GM21717 (cell line): Measurements from ENCODE around the gene EXOG.

ENCODE experiments used
- ATAC-seq: cut with Tn5 transposase; IDR thresholded peaks from one replicate; pipeline ENCODE4 v1.9.1; 2021; ENCODE audit warnings: mild to moderate bottlenecking, moderate library complexity; ENCODE audit not compliant: unreplicated experiment

EXOG gene

DNA sequence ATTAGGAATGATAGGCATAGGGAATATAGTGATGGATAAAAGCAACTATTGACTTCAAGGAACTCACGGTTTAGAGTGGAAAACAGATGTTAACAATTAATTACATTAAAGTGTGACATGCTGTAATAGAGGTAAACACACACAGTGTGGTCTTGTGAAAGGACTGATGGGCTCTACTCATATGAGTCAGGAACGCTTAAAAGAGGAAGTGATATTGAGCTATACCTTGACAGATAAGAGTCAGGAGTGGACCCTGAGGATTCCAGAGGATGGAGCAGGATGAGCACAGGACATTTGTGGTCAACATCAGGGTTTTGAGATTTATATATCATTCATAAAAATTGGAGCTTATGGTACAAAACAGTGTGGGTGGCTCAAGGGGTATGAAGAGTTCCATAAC, 11.0 kb downstream of the EXOG start:
- ATAC-seq: peak; percentile 91

DNA sequence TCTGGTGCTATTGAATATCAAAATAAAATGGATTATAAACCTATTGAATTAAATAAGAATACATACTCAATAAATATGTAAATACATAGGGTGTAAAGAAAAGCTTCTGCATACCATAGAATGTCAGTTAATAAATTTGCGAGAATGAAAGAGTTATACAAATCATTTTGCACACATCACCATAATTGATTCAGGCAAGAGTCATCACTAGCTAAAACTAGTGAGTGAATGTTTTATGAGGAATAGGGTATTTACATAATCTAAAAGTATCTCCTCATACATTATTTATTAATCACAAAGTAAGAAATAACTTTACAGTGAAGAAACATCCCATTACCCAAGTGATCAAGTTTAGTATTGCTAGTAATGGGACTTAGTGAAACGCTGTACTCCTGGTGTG, 13.6 kb downstream of the EXOG start:
- no peak for ATAC-seq

DNA sequence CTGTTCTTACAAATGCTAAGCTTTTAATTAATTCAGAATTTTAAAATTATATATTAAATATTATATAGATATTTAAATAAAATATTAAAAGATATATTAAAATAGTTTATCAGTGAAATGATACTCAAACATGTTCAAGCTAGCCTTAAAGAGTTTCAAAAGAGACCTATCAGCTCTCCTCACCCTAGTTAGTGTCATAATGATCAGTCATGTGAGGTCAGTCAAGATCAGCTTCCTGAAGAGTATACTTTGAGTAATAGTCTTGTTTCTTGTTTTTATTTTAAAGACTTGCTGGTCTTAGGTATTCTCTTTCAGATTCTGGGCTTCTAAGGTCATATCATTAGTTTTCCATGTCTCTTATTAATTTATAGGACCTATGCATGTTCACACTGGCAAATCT, 14.5 kb downstream of the EXOG start:
- ATAC-seq: no peak

DNA sequence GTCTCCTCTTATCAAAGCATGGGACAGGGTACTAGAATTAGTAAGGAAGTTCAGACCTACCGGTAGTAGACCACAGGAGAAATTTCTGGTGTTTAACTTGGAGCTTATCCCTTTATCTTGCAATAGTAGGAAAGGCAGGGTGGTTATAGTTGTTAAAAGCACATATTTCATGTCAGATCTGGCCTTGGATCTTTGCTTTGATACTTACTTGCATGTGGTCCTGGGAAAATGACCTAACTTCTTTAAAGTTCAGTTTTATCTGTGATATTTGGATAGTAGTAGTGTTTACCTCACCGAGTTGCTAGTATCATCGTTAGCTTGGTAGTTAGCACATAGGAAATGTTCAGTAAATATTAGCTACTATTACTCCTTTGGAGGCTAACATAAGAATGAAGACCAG, 15.4 kb downstream of the EXOG start:
- no peak for ATAC-seq

DNA sequence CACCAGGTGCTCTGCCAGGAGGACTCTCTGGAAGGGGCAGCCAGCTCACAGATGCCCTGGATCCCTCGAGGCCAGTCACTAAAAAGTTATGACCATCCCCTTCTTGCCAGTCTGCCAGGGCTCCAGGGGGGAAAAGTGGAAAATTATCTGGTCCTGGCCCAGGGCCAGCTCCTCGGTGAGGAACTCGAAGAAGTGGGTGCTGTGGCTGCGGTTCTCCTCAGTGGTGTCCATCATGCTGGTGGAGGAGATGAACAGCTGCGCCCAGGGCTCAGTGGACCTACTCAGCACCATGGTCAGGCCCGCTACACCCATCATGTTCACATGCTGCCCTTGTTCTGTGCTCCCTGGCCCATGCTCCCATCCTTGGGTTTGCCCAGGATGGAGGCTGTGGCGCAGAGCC, 19.2 kb downstream of the EXOG start:
- ATAC-seq: no peak

DNA sequence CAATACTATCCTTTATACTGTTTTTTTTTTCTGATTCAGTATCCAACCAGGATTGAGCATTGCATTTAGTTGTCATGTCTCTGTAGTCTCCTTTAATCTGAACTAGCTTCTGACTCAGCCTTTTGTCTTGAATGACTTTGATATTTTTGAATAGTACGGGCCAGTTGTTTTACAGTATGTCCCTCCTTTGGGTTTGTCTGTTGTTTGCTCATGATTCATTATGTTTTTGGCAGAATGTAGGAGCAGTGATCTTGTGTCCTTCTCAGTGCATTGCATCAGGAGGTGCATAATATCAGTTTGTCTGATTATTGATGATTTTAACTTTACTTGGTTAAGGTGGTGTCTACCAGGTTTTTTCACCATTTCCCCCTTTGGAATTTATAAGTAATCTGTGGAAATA, 20.5 kb downstream of the EXOG start:
- ATAC-seq: no peak

DNA sequence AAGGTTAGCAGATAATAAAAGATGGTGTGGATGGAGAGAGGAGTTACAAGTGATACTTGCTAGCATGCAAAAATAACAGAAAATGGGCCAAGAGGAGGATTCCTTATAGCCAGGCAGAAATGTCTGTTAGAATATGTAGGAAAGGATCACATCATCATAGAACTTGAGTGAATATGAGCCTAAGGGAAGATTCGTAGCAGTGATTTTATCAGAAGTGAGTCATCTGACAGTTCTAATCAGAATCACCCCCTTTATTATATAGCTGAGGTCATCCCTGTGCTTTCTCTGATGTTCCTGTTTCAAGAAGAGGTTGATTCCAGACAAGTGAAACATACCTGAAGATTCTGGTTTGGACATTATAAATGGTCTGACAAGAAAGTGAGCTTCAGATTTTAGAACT, 22.9 kb downstream of the EXOG start:
- ATAC-seq: no peak

DNA sequence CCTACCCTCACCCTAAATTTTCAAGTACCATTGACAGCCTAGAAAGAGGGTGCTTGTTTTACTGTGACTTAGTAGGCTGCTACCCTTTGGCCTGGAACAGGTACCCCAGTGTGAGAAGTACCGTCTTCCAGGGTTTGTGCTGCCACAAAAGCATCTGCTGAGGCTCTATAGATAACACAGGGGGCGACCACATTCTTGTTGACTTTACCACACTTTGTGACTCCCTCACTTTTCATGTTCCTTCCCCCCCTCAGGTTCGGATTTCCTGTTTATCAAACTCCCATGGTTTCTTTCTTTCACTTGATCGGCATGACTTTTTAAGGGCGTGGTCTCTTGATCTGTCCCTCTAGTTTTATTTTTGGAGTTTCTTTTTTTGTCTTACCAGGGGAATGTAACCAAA, 23.5 kb downstream of the EXOG start:
- no peak for ATAC-seq

DNA sequence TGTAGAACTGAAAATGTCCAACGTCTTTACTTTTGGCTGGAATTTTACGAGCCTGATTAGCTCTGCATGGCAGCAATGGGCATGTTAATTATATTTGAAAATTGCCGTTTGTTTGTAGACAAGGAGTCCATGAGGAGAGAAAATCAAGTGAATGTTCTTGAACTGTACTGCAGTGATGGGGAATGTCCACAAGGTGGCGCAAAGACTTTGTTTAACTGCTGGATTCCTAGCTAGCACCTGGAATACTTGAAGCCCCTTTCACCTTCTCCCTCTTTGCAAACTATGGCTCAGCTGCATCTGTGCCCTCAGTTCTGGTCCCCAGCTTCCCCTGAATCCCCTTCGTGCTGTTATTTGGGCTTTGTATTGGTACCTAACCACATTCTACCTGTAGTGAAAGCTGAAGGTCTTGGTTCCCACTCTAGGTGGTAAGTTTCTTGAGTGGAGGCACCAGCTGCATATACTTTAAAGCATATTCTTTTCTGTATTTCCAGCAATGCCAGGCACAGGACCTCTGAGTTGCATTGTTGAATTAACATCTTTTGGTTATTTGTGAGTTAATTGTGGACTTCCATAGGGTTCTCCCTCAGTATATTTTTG, 25.3 kb downstream of the EXOG start:
- no peak for ATAC-seq

DNA sequence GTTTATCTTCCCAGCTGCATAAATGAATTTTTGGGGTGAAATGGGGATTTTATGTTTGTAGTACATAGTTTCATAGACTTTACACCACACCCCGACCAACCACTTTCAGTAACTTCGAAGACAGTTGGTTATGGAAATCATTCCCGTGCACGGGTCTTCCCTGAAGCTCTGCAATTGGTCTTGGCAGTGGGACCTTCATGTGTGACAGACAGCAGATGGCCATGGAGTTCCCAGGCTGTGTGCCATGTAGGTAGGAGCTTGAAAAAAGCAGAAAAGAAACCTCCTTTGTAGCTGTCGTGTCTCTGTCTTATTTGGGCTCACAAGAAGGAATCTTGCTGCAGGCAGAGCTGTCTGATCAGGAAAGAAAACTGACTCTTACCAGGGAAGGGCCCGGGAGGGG, 25.9 kb downstream of the EXOG start:
- no peak for ATAC-seq

DNA sequence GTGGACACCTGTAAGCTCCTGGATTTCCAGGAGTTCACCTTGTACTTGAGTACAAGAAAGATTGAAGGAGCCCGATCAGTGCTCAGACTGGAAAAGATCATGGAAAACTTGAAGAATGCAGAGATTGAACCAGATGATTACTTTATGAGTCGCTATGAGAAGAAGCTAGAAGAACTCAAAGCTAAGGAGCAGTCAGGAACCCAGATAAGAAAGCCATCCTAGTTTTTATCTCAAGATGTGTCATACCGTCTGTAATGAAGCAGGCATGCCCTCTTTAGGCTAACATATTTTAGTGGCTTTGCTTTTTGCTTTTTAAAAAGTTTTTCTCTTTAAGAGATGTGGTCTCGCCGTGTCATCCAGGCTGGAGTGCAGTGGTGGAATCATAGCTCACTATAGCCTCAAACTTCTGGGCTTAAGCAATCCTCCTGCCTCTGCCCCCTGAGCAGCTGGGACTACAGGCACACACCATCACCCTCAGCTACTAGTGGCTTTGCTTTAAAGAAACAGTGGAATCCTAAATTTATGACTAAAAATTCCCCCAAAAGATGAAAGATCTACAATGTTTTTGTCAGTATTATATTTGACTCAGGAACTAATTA, 28.1 kb downstream of the EXOG start:
- ATAC-seq: no peak

DNA sequence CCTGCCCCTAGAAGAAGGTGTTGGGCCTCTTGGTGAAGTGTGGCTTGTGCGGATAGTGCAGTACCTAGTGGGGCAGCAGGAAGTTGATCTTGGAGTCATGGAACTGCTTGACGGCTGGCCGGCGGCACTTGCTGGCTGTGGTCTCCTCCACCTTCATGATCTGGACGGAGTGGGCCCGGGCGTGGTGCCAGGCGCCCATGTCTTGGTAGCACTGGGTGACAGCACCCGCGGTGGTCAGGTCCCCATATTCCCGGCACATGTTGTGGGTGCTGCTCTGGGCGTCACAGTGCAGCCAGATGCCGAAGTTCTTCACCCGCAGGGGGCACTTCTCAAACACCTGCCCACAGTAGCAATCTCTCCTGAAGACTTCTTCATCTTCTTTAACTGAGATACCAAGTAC, 30.7 kb downstream of the EXOG start:
- ATAC-seq: no peak

DNA sequence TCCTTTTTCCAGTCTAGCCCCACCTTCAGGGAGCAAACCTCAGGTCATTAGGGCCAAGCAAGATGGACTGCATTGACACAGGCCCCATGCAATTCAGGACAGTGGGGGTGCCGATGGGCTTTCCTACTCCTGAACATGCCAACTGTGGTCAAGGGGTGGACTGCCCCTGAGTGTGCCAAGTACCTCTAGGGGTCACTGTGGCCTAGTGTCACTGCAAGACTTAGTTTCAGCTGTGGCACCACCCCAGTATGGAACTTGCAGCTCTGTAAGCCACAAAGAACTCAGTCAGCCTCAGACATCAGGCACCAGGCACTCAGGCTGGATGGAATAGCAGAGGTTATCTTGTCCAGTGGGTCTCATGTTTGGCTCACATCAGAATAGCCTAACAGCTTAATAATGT, 32.3 kb downstream of the EXOG start:
- no peak for ATAC-seq

DNA sequence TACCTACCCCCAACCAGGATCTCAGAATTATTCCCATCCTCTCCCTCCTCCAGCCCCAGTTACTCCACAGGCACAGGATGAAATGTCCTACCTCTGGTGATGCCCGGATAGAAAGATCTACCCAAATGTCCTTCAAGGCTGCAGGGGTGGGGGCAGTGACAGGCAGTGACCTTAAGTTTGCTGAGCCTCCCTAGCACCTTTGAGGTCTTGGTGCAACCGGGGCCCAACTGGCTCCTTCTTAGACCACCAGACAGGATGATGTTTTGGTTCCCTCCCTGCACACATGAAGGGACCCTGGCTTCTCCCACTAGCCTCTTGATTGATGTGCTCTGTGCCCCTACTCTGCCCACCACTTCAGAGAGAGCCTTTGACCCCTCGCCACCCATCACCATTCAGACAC, 36.4 kb downstream of the EXOG start:
- no peak for ATAC-seq

DNA sequence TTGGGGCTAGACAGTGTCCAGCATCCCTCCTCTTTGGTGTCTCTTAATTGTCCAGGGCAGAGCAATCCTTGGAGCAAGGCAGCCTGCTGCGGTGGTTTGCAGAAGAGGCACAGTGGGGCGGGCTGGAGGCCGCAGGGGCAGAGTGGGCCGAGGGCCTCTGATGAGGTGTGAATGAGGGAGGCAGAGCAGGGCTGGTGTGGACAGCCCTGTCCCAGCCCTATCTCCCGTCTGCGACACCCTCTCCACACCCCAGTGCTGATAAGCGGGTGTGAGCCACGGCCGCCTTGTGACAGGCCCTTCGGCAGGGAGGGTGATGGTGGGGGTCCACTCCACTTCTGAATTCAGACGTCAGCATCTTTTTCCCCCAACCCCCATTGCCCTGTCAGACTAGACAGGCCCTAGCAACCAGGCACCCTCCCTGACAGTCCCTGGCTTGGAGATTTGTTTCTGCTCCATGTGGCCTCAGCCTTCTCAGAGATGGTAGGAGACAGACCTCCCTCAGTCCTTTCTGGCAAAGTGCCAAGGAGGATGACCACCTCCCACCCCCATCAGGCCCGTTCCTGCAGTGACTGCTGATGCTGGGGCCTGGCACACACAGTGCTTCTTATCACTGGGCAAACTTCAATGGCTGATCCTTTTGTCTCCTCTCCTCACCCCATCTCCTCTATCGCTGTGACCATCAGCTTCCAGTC, 37.3 kb downstream of the EXOG start:
- no peak for ATAC-seq

DNA sequence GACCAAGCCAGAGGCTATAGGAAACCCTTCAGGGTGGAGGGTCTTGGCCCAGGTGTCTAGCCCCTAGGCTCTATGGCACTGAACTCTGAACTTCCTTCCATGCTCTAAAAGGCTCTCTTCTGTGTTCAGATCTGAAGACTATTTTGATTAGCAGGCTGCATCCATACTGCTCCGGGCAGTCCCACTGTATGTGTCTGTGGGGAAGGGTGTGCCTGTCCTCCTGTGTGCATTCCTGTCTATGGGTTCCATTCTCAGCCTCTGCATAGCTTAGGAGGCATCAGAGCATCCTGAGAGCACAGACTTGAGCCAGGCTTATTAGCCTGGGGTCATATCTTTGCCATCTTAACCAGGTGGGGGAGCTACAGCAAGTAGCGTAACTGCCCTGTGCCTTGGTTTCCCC, 38.0 kb downstream of the EXOG start:
- no peak for ATAC-seq

DNA sequence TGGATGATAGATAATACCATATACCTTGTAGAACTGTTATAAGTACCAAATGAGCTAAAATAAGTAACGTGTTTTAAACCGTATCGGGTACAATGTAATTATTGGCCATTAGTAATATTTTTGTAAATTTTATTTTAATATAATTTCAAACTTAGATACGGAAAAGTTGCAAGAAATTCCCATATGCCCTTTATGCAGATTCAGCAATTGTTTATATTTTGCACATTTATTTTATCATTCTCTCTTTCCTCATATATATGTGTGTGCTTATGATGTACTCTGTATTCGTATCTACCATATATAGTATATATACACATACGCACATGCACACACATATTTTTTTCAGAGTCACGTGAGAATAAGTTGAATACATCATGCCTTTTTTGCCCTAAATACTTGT, 38.5 kb downstream of the EXOG start:
- ATAC-seq: no peak

DNA sequence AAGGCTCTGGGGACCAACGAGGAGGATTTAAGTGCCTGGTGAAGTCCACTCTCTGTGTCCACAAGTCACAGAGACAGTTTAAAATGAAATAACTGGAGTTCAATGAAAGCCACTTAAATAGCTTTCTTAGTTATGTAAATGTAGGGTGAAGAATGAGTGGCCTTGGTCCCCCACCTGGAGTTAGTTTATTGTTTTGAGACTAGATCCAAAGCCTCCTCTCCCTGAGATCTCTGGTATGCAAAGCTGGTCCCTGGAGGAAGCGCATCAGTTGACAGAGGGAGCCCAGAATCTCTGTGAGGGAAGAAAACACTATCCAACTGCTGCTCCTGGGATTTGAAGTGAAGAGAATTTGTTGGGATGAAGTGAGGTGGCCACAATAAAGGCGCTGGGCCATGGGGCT, 40.5 kb downstream of the EXOG start:
- no peak for ATAC-seq

DNA sequence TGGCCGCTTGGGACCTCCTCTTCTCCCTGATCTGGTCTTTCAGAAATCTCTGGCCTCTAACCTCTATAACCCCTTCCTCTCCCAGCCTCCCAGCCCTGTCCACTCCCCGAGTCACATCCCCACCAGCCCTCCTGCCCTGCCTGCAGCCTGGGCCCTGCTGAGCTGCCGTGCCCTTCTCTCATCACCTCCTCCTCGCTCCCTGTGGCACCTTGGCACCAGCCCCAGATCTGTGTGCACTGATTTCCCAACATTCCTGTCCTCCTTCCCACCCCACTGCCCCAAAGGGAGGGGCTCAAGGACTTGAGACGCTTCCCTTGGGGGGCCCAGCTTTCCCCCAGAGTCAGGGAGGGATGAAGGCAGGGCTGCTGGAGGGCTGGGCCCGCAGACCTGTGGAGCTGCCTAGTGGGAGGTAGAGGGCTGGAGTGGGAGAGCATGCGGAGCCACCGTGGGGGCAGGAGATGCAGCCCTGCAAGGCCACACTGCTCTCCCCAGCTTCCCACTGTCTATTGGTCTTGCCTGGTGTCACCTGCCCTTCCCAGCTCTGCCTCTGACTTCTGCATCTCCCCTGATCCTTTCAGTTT, 42.7 kb downstream of the EXOG start:
- ATAC-seq: no peak

DNA sequence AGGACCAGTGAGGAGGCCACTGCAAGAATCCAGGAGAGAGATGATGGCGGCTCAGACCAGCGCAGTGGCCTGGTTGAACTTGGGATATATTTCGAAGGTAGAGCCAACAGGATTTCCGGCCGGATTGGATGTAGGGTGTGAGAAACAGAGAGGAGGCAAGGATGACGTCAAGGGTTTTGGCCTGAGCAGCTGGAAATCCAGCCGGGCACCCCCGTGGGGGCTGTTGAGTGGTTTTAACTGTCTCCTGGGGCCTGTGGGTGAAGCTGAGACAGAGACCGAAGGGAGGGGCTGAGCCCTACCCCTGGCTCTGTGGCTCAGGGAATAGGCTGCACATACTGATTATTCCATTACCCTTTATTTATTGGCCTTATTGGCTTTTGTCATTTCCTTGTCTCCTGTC, 45.7 kb downstream of the EXOG start:
- ATAC-seq: no peak

DNA sequence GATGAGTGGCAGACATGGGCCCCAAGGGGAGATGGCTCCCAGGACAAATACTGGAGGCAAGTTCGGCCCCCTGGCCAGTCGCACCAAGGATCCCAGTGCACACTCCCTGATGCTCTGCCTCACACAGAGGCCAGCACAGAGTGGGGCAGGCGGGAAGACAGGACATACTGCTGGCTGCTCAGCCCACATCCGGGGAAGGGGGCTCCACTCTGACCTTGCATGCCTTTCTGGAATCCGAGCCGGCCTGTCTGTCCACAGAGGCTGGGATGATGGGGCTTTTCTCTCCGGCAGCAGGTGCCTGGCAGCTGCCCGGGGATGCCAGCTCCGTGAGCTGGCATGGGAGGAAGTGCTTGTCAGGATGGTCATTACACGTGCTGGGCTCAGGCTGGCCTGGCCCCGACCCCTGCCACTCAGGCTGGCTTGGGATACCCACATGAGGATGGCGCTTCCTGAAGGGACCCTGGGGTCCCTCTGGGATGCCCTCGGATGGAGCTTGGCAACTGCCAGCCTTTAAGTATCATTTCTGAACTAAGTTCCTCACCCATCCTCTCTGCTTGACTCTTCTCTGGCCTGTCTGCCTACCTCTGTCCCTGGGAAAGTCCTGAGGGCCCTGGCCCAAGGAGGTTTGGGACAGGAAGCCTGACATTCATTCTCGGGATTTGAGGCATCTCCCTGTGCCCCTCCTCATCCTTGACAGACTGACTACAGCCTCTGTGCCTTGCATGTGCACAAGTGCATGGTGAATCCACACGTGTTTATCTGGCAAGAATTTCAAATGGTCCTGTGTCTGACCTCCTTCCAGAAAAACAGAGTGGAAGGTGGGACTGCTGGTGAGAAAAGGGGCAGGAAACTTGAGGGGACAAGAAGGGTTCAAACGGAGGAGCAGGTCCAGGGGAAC, 46.5 kb downstream of the EXOG start:
- ATAC-seq: no peak
